Activated T-helper 1 cell treated with anti-CD3 and anti-CD28 coated beads, Interleukin-12 subunit alpha, Interleukin-12 subunit beta, Interleukin-2, Interleukin-4 antibody, amounts not matched to agents 30 ng/mL and 10 ng/mL and 1 ng/mL, durations not matched to agents 14 hours and 24 hours and 36 hours (primary cell): ENCODE data around the gene CPED1. TPM values are rescaled to one million over a fixed set of nuclear protein-coding genes. Genes with fewer than 3 reads are reported as not detected.
"Not testable (repeated sequence)": the region's sequence is repeated elsewhere in the genome, so short reads cannot be mapped to it uniquely, and the experiment has no call there.

Experiments
- DNase-seq: peaks from one replicate; pipeline ENCODE4 v3.0.0; 2021; ENCODE audit warnings: low spot score
- H3K27ac Mint-ChIP-seq: one replicate; pipeline ENCODE4 v1.8.0; 2021; ENCODE audit warnings: mild to moderate bottlenecking, mixed read lengths
- H3K27me3 Mint-ChIP-seq: one replicate; pipeline ENCODE4 v1.8.0; 2022; ENCODE audit warnings: mild to moderate bottlenecking, moderate library complexity, mixed read lengths; ENCODE audit not compliant: insufficient read depth
- H3K36me3 Mint-ChIP-seq: one replicate; pipeline ENCODE4 v1.8.0; 2021; ENCODE audit warnings: low read depth, mixed read lengths
- H3K4me1 Mint-ChIP-seq: one replicate; pipeline ENCODE4 v1.8.0; 2021; ENCODE audit warnings: low read depth, mixed read lengths
- H3K4me3 Mint-ChIP-seq: one replicate; pipeline ENCODE4 v1.8.0; 2021; ENCODE audit warnings: mild to moderate bottlenecking, moderate library complexity, mixed read lengths
- H3K9me3 Mint-ChIP-seq: one replicate; pipeline ENCODE4 v1.8.0; 2021; ENCODE audit warnings: mixed read lengths
- intact Hi-C: fragments of 100-400 bp; cut with micrococcal nuclease; formaldehyde crosslinking; loops from one replicate; pipeline ENCODE4 v1.15.1; 2024
- total RNA-seq: library from RNA; stranded (reverse); gene quantifications from 2 replicates; pipeline ENCODE4 v1.2.3, GENCODE V29; 2022

CPED1 gene
- total RNA-seq, 1 donor from 2014 or later, result not detected

DNA sequence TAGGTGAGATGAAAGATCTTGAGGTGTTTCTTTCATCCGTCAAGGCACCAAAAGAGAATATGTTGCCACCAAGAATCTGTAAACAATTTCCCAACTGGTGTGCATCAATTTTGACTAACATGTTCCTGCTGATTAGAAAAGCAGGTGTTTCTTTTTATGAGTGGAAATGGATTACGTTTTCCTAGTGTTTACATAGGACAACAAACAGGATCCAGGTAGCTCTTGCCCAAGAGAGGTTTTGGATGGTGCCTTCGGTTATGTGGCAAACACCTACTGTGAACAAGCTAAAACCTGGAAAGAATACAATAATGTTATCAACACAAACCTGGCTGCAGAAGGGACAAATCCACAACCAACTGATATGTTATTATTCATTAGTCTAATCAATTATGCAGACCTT lies 286.7 kb downstream of the CPED1 start:
- intact Hi-C loops, result loop anchor here (5.0 kb wide), 1 partner anchor 162 kb away; no protein-coding TSS in a partner anchor

DNA sequence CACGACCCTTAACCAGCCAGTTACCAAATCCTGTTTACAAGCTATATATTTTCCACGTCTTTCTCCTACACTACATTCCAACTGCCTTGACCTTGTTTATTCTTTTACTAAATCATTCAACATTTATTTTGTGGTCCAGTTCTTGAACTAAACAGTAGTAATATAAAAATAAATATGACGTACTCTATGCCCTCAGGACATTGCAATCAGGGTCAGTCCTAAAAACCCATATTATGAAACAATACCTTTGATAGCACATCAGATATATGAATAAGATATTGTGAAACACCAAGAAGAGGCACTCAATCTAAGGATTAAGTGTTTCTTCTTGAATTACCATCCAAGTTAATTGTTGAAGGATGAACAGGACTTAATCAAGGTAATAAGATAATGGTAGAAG lies 287.8 kb downstream of the CPED1 start:
- Mint-ChIP-seq H3K4me3 (no peak overlapping the region), H3K27ac (no peak overlapping the region), H3K36me3 (no peaks in the 10 kb centered on the region), H3K9me3 (no peaks in the 10 kb centered on the region), H3K27me3 (peaks cover 5% of the 10 kb centered on the region), H3K4me1 (peaks cover 18% of the 10 kb centered on the region)
- DNase-seq, result no peak
- intact Hi-C loops, result loop anchor here (5.0 kb wide), 1 partner anchor 161 kb away; no protein-coding TSS in a partner anchor

More for the DNA sequence above, 286.7 kb downstream of the CPED1 start:
- Mint-ChIP-seq H3K9me3 (no peaks in the 10 kb centered on the region), H3K27me3 (peaks cover 5% of the 10 kb centered on the region), H3K4me1 (peaks cover 18% of the 10 kb centered on the region), H3K4me3 (no peak overlapping the region), H3K27ac (no peak overlapping the region), H3K36me3 (no peaks in the 10 kb centered on the region)
- DNase-seq, result no peak

DNA sequence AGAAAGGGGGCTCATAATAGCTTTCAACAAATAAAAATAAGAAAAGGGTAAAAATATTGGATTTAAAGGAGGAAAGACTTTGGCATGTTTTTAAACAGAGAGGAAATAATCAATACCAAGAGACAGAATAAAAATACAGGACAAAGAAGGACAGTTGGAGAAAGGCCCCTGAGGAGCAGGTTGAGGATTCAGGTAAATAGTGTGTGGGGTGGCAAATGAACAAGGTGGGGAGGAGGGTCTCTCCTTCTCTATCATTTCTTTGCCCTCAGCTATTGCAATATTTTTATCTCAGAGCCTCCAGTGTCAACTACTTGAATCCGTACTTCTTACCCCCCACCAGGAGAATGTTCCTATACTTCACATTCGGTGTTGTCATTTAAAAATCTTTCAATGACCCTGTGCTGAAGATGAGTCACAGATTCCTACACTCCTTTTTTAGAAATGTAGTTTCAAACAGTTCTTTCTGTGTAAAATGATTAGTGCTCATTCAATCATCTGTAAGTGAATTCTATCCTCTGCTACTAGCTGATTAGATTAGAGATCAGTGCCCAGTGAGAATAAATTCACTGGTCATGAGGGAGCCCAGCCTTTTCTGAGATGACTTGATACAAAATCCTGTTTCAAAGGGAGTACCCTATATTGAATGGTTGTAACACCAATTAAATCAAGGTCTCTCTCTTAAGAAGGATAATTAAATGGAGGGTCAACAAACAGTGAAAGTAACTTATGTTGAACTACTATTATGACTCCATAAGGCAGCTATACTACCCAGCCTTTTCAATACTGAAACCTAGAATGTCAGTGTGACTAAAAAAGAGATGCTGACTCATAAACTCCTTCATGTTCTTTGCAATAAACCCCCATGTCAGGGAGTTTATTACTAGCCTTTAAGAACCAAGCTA lies 289.9 kb downstream of the CPED1 start:
- Mint-ChIP-seq H3K36me3 (no peaks in the 10 kb centered on the region), H3K4me1 (peaks cover 18% of the 10 kb centered on the region), H3K9me3 (no peaks in the 10 kb centered on the region), H3K27ac (no peak overlapping the region), H3K27me3 (peaks cover 8% of the 10 kb centered on the region), H3K4me3 (no peak overlapping the region)
- intact Hi-C loops, result loop anchor here (1.0 to 5.0 kb wide), 7 partner anchors 117 to 328 kb away; partner anchors contain the start of gene ING3
- no peak for DNase-seq

DNA sequence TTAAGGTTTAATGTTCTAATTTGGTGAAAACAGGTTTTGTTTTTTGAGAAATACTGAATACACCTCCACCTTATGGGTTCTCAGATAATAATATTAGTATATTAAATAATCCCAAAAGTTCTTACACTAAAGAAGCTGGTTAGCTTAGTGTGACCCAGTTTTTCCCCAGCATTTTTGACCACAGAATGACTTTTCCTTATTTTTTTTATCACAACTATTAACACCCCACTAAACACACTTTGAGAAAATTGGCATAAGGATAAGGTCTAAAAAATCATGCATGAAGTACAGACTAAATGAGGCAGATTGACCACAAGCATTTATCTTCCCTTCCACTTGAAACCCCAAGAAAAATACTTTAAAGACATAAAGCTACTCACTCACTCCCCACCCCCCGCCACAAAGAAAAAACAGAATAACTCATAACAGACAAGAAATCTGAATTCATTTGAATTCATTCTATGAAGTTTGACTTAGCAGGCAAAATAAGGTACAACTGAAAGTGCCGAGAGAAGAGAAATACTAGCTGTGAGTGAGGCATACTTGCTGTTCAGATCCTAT lies 290.6 kb downstream of the CPED1 start:
- DNase-seq, result no peak
- Mint-ChIP-seq H3K27ac (no peak overlapping the region), H3K27me3 (peaks cover 8% of the 10 kb centered on the region), H3K9me3 (peaks cover under 1% of the 10 kb centered on the region), H3K4me1 (peaks cover 18% of the 10 kb centered on the region), H3K36me3 (no peaks in the 10 kb centered on the region), H3K4me3 (no peak overlapping the region)
- intact Hi-C loops, result loop anchor here (1.0 to 5.0 kb wide), 4 partner anchors 158 to 328 kb away; partner anchors contain the start of gene ING3

DNA sequence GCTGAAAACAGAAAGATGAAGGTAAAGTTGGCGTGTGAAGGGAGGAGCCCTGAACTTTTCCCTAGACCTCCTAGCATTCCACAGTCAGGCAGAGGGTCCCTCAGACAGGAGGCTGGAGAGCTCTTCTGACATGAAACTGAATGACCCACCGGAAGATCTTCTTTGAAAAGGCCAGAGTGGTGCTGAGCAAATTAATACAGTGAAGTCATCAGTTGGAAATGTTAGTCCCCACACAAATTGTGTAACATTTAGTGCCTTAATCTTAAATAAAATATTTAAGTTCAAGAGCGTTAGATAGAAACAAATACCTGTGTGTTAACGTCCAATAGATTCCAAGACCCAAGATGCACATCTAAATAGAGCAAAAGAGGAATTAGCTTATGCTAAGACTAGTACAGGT lies 291.3 kb downstream of the CPED1 start:
- Mint-ChIP-seq H3K36me3 (no peaks in the 10 kb centered on the region), H3K9me3 (peaks cover 6% of the 10 kb centered on the region), H3K4me3 (no peak overlapping the region), H3K27me3 (peaks cover 9% of the 10 kb centered on the region), H3K27ac (no peak overlapping the region), H3K4me1 (peaks cover 18% of the 10 kb centered on the region)
- intact Hi-C loops, result loop anchor here (1.0 to 5.0 kb wide), 4 partner anchors 157 to 329 kb away; partner anchors contain the start of gene ING3
- no peak for DNase-seq

DNA sequence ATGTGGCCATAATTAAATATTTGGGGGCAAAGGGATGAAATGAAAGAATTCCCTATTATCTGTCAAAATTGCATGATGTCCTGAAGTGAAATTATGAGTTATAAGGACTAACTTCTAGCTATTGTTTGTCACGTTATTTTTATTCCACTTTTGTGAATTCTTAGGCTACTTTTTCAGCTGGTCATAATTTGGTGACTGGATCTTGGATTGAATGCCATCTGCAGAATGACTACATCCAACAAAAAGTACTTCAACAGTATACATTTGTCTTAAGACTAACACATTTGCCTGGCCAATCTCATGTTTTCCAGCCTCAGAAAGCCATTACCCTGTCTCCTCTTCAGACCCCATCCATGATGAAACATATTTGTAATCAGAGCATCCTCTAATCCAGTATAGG lies 292.1 kb downstream of the CPED1 start:
- intact Hi-C loops, result no loop called here
- no peaks in the 10 kb centered on the region for H3K36me3 Mint-ChIP-seq
- peaks cover 14% of the 10 kb centered on the region for H3K9me3 Mint-ChIP-seq
- peaks cover 9% of the 10 kb centered on the region for H3K27me3 Mint-ChIP-seq
- peaks cover 18% of the 10 kb centered on the region for H3K4me1 Mint-ChIP-seq
- no peak for DNase-seq
- no peak overlapping the region for H3K4me3 Mint-ChIP-seq
- no peak overlapping the region for H3K27ac Mint-ChIP-seq

DNA sequence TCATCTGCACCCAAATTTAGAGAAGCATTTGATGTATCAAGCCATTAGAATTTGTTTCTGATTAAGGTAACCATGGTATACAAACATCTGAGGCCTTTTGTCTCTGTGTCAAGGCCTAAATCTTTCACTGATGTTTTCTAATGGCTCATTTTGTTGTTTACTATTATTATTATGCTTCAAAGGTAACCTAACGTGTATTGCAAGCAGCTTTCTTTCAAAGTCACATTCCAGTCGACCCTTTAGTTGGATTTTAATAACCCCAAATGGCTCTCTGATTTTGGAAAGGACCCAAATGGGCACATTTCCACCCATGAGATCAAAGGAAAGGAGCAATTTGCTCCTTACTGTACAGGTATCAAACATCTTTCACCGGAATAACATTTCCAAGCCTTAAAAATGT lies 293.6 kb downstream of the CPED1 start:
- Mint-ChIP-seq H3K4me3 (no peak overlapping the region), H3K4me1 (peaks cover 18% of the 10 kb centered on the region), H3K36me3 (no peaks in the 10 kb centered on the region), H3K27me3 (peaks cover 6% of the 10 kb centered on the region), H3K27ac (no peak overlapping the region), H3K9me3 (peaks cover 26% of the 10 kb centered on the region)
- DNase-seq, result no peak
- intact Hi-C loops, result no loop called here

DNA sequence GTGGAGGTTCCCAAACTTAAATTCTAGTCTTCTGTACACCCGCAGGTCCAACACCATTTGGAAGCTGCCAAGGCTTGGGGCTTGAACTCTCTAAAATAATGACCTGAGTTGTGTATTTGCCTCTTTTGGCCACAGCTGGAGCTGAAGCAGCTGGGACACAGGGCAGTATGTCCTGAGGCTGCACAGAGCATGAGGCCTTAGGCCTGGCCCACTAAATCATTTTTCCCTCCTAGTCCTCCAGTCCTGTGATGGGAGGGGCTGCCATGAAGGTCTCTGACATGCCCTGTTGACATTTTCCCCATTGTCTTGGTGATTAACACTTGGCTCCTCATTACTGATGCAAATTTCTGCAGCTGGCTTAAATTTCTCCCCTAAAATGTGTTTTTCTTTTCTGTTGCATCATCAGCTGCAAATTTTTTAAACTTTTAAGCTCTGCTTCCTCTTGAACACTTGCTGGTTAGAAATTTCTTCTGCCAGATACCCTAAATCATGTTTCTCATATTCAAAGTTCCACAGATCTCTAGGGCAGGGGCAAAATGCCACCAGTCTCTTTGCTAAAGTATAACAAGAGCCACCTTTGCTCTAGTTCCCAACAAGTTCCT lies 296.7 kb downstream of the CPED1 start:
- intact Hi-C loops, result no loop called here
- Mint-ChIP-seq H3K9me3 (peaks cover 32% of the 10 kb centered on the region), H3K4me1 (no peaks in the 10 kb centered on the region), H3K27ac (no peak overlapping the region), H3K36me3 (no peaks in the 10 kb centered on the region), H3K4me3 (no peak overlapping the region), H3K27me3 (peaks cover 4% of the 10 kb centered on the region)
- no peak for DNase-seq

DNA sequence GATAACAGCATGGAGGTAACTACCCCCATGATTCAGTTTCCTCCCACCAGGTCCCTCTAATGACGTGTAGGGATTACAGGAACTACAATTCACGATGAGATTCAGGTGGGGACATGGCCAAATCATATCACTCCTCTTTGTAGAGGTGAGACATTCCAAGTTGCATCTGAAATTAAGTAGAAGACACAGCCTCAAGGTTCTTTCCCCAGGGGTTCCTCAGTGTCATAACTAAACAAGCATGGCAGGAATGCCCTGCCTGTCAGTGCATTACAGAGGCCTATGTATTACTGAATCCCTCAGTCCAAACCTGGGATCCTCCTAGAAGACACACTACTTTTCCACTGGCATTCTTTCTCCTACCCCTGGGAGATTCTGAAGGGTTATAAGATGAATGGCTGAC lies 297.7 kb downstream of the CPED1 start:
- Mint-ChIP-seq H3K36me3 (no peaks in the 10 kb centered on the region), H3K27ac (no peak overlapping the region), H3K4me1 (no peaks in the 10 kb centered on the region), H3K4me3 (no peak overlapping the region), H3K27me3 (peaks cover 4% of the 10 kb centered on the region), H3K9me3 (peaks cover 32% of the 10 kb centered on the region)
- DNase-seq, result no peak
- intact Hi-C loops, result no loop called here

DNA sequence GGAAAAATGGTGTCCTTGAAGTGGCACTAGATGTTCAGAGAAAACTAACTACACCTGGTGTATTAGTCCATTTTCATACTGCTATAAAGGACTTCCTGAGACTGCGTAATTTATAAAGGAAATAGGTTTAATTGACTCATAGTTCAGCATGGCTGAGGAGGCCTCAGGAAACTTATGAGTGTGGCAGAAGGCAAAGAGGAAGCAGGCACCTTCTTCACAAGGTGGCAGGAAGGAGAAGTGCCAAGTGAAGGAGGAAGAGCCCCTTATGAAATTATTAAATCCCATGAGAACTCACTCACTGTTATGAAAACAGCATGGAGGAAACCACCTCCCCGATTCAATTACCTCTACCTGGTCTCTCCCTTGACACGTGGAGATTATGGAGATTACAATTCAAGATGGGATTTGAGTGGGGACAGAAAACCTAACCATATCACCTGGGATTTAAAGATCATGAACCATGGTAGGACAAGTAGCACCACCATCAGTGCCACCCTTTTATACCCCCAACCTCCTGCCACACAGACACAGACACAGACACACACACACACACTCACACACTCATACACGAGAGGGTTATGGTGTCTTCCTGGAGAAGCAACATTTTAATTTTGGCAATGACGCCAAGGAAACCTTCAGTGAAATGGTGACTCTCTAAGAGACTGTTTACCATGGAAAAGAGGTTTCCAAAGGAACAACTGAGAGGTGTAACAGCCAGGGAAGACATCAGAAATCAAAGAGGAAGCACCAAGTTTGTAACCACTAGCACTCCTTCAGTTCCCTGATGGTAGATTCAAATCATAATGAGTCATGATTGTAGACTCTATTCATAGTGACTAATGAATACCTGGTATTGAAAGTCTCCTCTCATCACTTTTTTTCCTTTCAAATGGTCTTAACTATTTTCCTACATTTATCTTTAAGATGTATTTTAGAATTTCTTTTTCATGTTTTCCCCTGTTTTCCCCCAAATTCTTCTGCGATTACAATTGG lies 298.5 kb downstream of the CPED1 start:
- Mint-ChIP-seq H3K27me3 (peaks cover 4% of the 10 kb centered on the region), H3K4me1 (no peaks in the 10 kb centered on the region), H3K4me3 (no peak overlapping the region), H3K36me3 (no peaks in the 10 kb centered on the region), H3K9me3 (peaks cover 32% of the 10 kb centered on the region), H3K27ac (no peak overlapping the region)
- DNase-seq, result no peak
- intact Hi-C loops, result no loop called here

DNA sequence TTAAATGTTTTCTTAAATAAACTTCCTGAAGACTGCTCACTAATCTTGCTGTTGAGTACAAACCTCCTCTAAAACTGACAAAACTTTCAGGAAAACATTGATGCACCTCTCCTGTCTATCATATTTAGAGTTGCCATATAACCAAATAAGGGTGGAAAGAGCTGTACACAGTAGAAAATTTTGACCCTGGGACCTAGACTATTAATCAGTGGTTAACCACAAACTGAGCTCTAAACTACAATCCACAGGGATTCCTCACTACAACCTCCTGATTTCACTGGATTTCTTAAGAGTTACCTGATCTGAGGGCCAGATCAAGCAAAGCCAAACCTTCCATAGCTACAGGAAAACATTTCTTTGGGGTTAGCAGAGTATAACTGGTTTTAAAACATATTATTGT lies 300.4 kb downstream of the CPED1 start:
- no peaks in the 10 kb centered on the region for H3K36me3 Mint-ChIP-seq
- intact Hi-C loops, result no loop called here
- peaks cover 32% of the 10 kb centered on the region for H3K9me3 Mint-ChIP-seq
- peaks cover 2% of the 10 kb centered on the region for H3K27me3 Mint-ChIP-seq
- no peaks in the 10 kb centered on the region for H3K4me1 Mint-ChIP-seq
- DNase-seq, result no peak
- H3K27ac Mint-ChIP-seq, result no peak overlapping the region
- H3K4me3 Mint-ChIP-seq, result no peak overlapping the region

DNA sequence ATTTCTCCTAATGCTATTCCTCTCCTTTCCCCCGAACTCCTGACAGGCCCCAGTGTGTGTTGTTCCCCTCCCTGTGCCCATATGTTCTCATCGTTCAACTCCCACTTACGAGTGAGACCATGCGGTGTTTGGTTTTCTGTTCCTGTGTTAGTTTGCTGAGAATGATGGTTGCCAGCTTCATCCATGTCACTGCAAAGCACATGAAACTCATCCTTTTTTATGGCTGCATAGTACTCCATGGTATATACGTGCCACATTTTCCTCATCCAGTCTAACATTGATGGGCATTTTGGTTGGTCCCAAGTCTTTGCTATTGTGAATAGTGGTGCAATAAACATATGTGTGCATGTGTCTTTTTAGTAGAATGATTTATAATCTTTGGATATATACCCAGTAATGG lies 301.4 kb downstream of the CPED1 start:
- H3K27ac Mint-ChIP-seq, H3K4me1 Mint-ChIP-seq, intact Hi-C loops, H3K4me3 Mint-ChIP-seq, DNase-seq, H3K27me3 Mint-ChIP-seq, H3K36me3 Mint-ChIP-seq: not testable (repeated sequence)
- peaks cover 25% of the 10 kb centered on the region for H3K9me3 Mint-ChIP-seq
